ENCODE data around the gene TST.

Gene TST

GRCh38 chr22:37015587-37015878 is 3.7 kb downstream of the TST start:
- Histone ChIP-seq H2AFZ (ENCODE audit: low read length) (no peak overlapping the region), H3K4me1 (ENCODE audit: low read length) (no peaks in the 10 kb centered on the region), H3K9me2 (replicated peaks; ENCODE audit: insufficient read depth, low read length) (no peaks in the 10 kb centered on the region), H3F3A (ENCODE audit: insufficient read depth, low read length) (no peaks in the 10 kb centered on the region), H3K27ac (ENCODE audit: low read length) (no peak overlapping the region), H3K4me3 (ENCODE audit: low read length) (no peak overlapping the region), H3K9me3 (replicated peaks; ENCODE audit: insufficient read depth, low read length) (no peaks in the 10 kb centered on the region), H3K9ac (ENCODE audit: low read length) (no peak overlapping the region), H3K79me2 (ENCODE audit: low read length) (peaks cover 9% of the 10 kb centered on the region; the same call in 1 of the 2 replicates), H4K20me1 (ENCODE audit: insufficient read depth, low read length) (no peaks in the 10 kb centered on the region), H3K27me3 (replicated peaks; ENCODE audit: insufficient read depth, low read length) (no peaks in the 10 kb centered on the region), H3K36me3 (replicated peaks; ENCODE audit: insufficient read depth, low read length) (no peaks in the 10 kb centered on the region), H3K4me2 (ENCODE audit: low read depth, low read length) (no peak overlapping the region)
- DNase-seq: no peak
- TF ChIP-seq EZH2 (optimal IDR thresholded peaks at IDR 0.05; ENCODE audit: low read depth, low read length) (no peak), CTCF (IDR thresholded peaks at IDR 0.05; ENCODE audit: low read length) (no peak), EZH2phosphoT487 (IDR thresholded peaks at IDR 0.05; ENCODE audit: low read length) (no peak)

GRCh38 chr22:37014835-37015586 is 4.2 kb downstream of the TST start:
- Histone ChIP-seq H3K9ac (ENCODE audit: low read length) (no peak overlapping the region), H3K4me3 (ENCODE audit: low read length) (no peak overlapping the region), H3K27me3 (replicated peaks; ENCODE audit: insufficient read depth, low read length) (no peaks in the 10 kb centered on the region), H3K27ac (ENCODE audit: low read length) (no peak overlapping the region), H2AFZ (ENCODE audit: low read length) (no peak overlapping the region), H3K4me1 (ENCODE audit: low read length) (no peaks in the 10 kb centered on the region), H3K4me2 (ENCODE audit: low read depth, low read length) (no peak overlapping the region), H3F3A (ENCODE audit: insufficient read depth, low read length) (no peaks in the 10 kb centered on the region), H3K9me3 (replicated peaks; ENCODE audit: insufficient read depth, low read length) (no peaks in the 10 kb centered on the region), H3K9me2 (replicated peaks; ENCODE audit: insufficient read depth, low read length) (no peaks in the 10 kb centered on the region), H4K20me1 (ENCODE audit: insufficient read depth, low read length) (no peaks in the 10 kb centered on the region), H3K36me3 (replicated peaks; ENCODE audit: insufficient read depth, low read length) (no peaks in the 10 kb centered on the region), H3K79me2 (ENCODE audit: low read length) (peaks cover 4% of the 10 kb centered on the region; the same call in 1 of the 2 replicates)
- no peak for DNase-seq
- no peak for TF ChIP-seq CTCF (IDR thresholded peaks at IDR 0.05; ENCODE audit: low read length)
- no peak for TF ChIP-seq EZH2phosphoT487 (IDR thresholded peaks at IDR 0.05; ENCODE audit: low read length)
- TF ChIP-seq EZH2 (optimal IDR thresholded peaks at IDR 0.05; ENCODE audit: low read depth, low read length): no peak

- Histone ChIP-seq H3K9me3 (replicated peaks; ENCODE audit: insufficient read depth, low read length) (no peaks in the 10 kb centered on the region), H3K9ac (ENCODE audit: low read length) (no peak overlapping the region), H3K36me3 (replicated peaks; ENCODE audit: insufficient read depth, low read length) (no peaks in the 10 kb centered on the region), H4K20me1 (ENCODE audit: insufficient read depth, low read length) (no peaks in the 10 kb centered on the region), H2AFZ (ENCODE audit: low read length) (no peak overlapping the region), H3K4me1 (ENCODE audit: low read length) (no peaks in the 10 kb centered on the region), H3K27ac (ENCODE audit: low read length) (no peak overlapping the region), H3K4me3 (ENCODE audit: low read length) (no peak overlapping the region), H3K79me2 (ENCODE audit: low read length) (no peaks in the 10 kb centered on the region), H3K4me2 (ENCODE audit: low read depth, low read length) (no peak overlapping the region), H3F3A (ENCODE audit: insufficient read depth, low read length) (no peaks in the 10 kb centered on the region), H3K27me3 (replicated peaks; ENCODE audit: insufficient read depth, low read length) (no peaks in the 10 kb centered on the region), H3K9me2 (replicated peaks; ENCODE audit: insufficient read depth, low read length) (no peaks in the 10 kb centered on the region)
- TF ChIP-seq CTCF (IDR thresholded peaks at IDR 0.05; ENCODE audit: low read length): no peak
- no peak for TF ChIP-seq EZH2 (optimal IDR thresholded peaks at IDR 0.05; ENCODE audit: low read depth, low read length)
- no peak for TF ChIP-seq EZH2phosphoT487 (IDR thresholded peaks at IDR 0.05; ENCODE audit: low read length)
- no peak for DNase-seq
Measured at GRCh38 chr22:37014415-37014806, 4.8 kb downstream of the TST start.
